Parathyroid adenoma (tissue), 2 donors: ENCODE data around the gene PTTG1IP.

Experiments
- H2AFZ ChIP-seq: fragments of 300-600 bp; sonication (generic); one replicate; pipeline ENCODE4 v1.7.0; 2017; ENCODE audit warnings: antibody characterized with exemption, mild to moderate bottlenecking
- H3K27ac ChIP-seq: fragments of 300-600 bp; sonication (generic); one replicate; pipeline ENCODE4 v1.7.0; 2017
- H3K27me3 ChIP-seq: fragments of 300-600 bp; sonication (generic); one replicate; pipeline ENCODE4 v1.7.0; 2017; ENCODE audit warnings: low read length; ENCODE audit not compliant: control insufficient read depth, insufficient read depth
- H3K36me3 ChIP-seq: fragments of 300-600 bp; sonication (generic); one replicate; pipeline ENCODE4 v1.7.0; 2017; ENCODE audit warnings: low read length; ENCODE audit not compliant: control insufficient read depth, insufficient read depth
- H3K4me1 ChIP-seq: fragments of 300-600 bp; sonication (generic); one replicate; pipeline ENCODE4 v1.7.0; 2017; ENCODE audit warnings: control low read depth
- H3K4me2 ChIP-seq: fragments of 300-600 bp; sonication (generic); one replicate; pipeline ENCODE4 v1.7.0; 2017; ENCODE audit warnings: low read length
- H3K4me3 ChIP-seq: fragments of 300-600 bp; sonication (generic); one replicate; pipeline ENCODE4 v1.7.0; 2017; ENCODE audit warnings: low read depth, low read length
- H3K79me2 ChIP-seq: fragments of 300-600 bp; sonication (generic); one replicate; pipeline ENCODE4 v1.7.0; 2017; ENCODE audit warnings: control low read depth
- H3K9ac ChIP-seq: fragments of 300-600 bp; sonication (generic); one replicate; pipeline ENCODE4 v1.7.0; 2017; ENCODE audit warnings: mild to moderate bottlenecking
- H3K9me3 ChIP-seq: fragments of 300-600 bp; sonication (generic); one replicate; pipeline ENCODE4 v1.7.0; 2017; ENCODE audit warnings: low read length; ENCODE audit not compliant: control insufficient read depth
- CTCF ChIP-seq: fragments of 300-600 bp; sonication (generic); IDR thresholded peaks from one replicate; pipeline ENCODE4 v1.7.0; 2017; ENCODE audit warnings: antibody characterized with exemption, mild to moderate bottlenecking
- donor health status: primary hyperparathyroidism.

The PTTG1IP gene

GRCh38 chr21:44908908-44909307 is 35.4 kb upstream of the PTTG1IP start:
- no peaks in the 10 kb centered on the region for H3K4me1 ChIP-seq
- no peaks in the 10 kb centered on the region for H3K9me3 ChIP-seq
- no peak overlapping the region for H3K4me2 ChIP-seq
- no peak overlapping the region for H3K9ac ChIP-seq
- H3K79me2 ChIP-seq, result no peaks in the 10 kb centered on the region
- no peak overlapping the region for H3K27ac ChIP-seq
- H3K36me3 ChIP-seq, result no peaks in the 10 kb centered on the region
- no peak overlapping the region for H2AFZ ChIP-seq
- no peak overlapping the region for H3K4me3 ChIP-seq
- TF ChIP-seq CTCF, result no peak
- H3K27me3 ChIP-seq, result no peaks in the 10 kb centered on the region

GRCh38 chr21:44907966-44908895 is 34.7 kb upstream of the PTTG1IP start:
- H3K4me3 ChIP-seq, result no peak overlapping the region
- H2AFZ ChIP-seq, result no peak overlapping the region
- no peaks in the 10 kb centered on the region for H3K36me3 ChIP-seq
- H3K4me1 ChIP-seq, result no peaks in the 10 kb centered on the region
- no peak for TF ChIP-seq CTCF
- no peaks in the 10 kb centered on the region for H3K27me3 ChIP-seq
- no peaks in the 10 kb centered on the region for H3K9me3 ChIP-seq
- H3K4me2 ChIP-seq, result no peak overlapping the region
- H3K79me2 ChIP-seq, result no peaks in the 10 kb centered on the region
- no peak overlapping the region for H3K9ac ChIP-seq
- no peak overlapping the region for H3K27ac ChIP-seq

- Histone ChIP-seq H3K27ac (no peak overlapping the region), H3K4me2 (no peak overlapping the region), H3K4me3 (no peak overlapping the region), H3K9me3 (no peaks in the 10 kb centered on the region), H3K79me2 (no peaks in the 10 kb centered on the region), H3K27me3 (no peaks in the 10 kb centered on the region), H3K9ac (no peak overlapping the region), H3K4me1 (no peaks in the 10 kb centered on the region), H3K36me3 (no peaks in the 10 kb centered on the region), H2AFZ (no peak overlapping the region)
- TF ChIP-seq CTCF, result no peak
Measured at GRCh38 chr21:44907225-44907965, 33.9 kb upstream of the PTTG1IP start.

- Histone ChIP-seq H3K36me3 (no peaks in the 10 kb centered on the region), H2AFZ (no peak overlapping the region), H3K27me3 (no peaks in the 10 kb centered on the region), H3K4me3 (no peak overlapping the region), H3K4me2 (no peak overlapping the region), H3K27ac (no peak overlapping the region), H3K79me2 (no peaks in the 10 kb centered on the region), H3K9me3 (no peaks in the 10 kb centered on the region), H3K9ac (no peak overlapping the region), H3K4me1 (no peaks in the 10 kb centered on the region)
- TF ChIP-seq CTCF, result no peak
Measured at GRCh38 chr21:44905728-44906090, 32.2 kb upstream of the PTTG1IP start.
